HPDE6-E6E7 (cell line): Measurements from ENCODE around the gene DUSP15.
A peak's percentile ranks its signal among the peaks of the same experiment; 100 is the strongest.
"Not testable (repeated sequence)": the region's sequence is repeated elsewhere in the genome, so short reads cannot be mapped to it uniquely, and the experiment has no call there.

Experiments used
- DNase-seq: peaks from one replicate; pipeline ENCODE4 v3.0.0; 2011; ENCODE audit warnings: missing footprints; ENCODE audit errors: extremely low spot score

DUSP15 gene

DNA sequence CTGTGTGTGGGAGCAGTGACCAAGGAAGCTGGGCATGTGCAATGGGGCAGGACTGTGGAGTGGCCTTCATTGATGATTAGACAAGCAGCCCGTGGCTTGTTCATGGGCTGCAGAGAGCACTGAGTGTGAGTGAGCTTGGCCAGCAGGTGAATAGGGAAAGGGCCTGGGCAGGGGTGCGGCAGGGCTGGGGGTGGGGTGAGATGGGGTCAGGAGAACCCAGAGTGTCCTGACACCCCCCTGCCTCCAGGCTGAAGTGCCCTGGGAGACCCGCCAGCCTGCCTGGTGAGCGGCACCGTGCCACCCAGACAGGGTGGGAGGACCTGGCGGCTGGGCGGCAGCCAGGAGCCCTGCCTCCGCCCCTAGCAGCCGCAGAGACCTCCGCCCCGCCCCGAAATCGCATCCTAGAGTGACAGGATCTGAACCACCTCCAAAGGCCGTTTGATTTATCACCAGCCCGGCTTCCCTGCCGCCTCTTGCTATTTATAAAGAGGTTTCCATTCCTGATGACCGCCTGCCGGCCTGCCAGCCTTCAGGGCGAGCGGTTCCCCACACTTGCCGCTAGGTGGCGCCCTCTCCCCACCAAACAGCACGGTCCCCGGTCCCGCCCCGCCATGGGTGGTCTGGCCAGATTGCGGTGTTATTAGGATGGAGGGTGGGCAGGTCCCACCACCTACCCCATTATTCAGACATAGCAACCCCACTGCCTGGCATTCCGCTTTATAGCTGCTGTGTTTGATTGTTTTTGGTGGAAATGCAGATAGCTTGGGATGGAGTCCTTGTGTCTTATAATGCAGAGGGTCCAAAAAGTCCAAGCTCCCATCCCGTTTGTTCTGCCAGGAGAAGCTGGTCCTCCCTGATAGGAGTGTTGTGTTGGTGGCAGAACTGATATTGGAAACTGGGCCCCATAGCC is 47.7 kb downstream of the DUSP15 start:
- peak; percentile 90 for DNase-seq

DNA sequence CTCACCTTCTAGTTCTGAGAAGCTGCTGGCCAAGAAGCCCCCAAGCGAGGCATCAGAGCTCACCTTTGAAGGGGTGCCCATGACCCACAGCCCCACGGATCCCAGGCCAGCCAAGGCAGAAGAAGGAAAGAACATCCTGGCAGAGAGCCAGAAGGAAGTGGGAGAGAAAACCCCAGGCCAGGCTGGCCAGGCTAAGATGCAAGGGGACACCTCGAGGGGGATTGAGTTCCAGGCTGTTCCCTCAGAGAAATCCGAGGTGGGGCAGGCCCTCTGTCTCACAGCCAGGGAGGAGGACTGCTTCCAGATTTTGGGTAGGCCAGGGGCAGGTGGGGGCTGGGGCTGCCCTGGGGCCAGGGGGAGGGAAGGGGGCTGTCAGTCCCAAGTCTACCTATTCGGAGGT is 48.9 kb downstream of the DUSP15 start:
- no peak for DNase-seq

DNA sequence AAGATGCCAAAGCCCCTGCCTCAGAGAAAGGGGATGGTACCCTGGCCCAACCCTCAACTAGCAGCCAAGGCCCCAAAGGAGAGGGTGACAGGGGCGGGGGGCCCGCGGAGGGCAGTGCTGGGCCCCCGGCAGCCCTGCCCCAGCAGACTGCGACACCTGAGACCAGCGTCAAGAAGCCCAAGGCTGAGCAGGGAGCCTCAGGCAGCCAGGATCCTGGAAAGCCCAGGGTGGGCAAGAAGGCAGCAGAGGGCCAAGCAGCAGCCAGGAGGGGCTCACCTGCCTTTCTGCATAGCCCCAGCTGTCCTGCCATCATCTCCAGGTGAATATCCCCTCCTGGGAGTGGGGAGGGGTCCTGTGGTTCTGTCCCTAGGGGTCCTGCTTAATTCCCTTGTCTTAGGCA is 50.1 kb downstream of the DUSP15 start:
- no peak for DNase-seq

GRCh38 chr20:31819083-31819784 is 51.1 kb downstream of the DUSP15 start, which contains the start of gene MYLK2:
TSS of gene MYLK2 (plus strand) at chr20:31819356. CDS start at chr20:31819581, 225 bp downstream.
- DNase-seq = no peak

GRCh38 chr20:31818376-31818908 is 51.9 kb downstream of the DUSP15 start:
- DNase-seq = no peak

DNA sequence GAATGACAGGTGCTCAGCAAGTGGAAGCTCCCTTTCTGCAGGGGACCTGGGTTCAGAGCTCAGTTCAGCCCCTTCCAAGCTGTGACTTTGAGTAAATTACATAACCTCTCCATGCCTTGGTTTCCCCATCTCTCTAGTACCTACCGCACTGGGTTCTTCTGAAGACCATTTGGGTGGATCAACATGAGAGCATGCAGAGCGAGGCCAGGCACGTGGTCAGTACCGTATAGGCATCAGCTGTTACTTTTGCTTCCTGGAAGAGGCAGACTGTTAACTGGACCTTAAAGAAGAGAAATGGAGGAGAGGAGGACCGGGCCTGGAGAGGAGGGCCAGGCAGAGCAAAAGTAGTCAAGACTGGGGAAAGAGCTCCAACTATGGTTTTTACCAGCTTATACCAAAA is 52.9 kb downstream of the DUSP15 start:
- DNase-seq = no peak

GRCh38 chr20:31816221-31816620 is 54.1 kb downstream of the DUSP15 start:
- DNase-seq = no peak

DNA sequence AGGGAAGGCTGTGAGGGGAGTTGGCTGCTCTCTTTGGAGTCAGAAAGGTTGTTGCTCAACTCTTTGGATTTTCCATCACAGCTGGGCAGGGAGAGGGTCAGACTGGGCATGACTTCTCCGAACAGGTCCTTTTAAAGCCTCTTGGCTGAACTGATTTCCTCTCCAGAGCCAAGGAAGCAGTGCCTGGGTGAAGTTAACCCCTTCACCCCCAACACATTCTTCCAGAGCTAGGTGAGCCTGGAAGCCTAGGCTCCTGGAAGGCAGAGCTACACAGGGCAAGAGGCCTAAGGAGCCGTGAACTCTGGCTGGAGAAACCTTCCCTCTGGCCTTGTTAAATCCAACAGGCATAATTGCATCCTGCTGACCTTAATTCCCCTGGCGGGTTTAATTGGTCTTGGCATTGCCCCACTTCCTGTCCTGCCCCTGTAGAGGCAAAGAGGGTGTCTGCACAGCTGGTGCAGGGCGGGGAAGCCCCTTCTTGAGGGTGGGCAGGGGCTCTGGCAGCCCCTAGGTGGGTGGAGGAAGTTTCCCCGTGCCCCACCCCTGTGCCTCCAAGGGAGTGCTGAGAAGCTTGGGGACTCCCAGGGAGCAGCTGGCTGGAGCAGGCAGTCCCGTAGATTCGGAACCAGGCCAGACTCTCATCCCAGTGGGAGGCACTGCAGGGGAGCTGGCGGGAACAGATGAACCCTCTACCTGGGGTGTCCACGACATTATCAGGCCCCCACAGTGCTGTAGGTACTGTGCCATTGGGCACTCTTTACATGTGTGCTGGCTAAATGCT is 54.7 kb downstream of the DUSP15 start:
- no peak for DNase-seq

DNA sequence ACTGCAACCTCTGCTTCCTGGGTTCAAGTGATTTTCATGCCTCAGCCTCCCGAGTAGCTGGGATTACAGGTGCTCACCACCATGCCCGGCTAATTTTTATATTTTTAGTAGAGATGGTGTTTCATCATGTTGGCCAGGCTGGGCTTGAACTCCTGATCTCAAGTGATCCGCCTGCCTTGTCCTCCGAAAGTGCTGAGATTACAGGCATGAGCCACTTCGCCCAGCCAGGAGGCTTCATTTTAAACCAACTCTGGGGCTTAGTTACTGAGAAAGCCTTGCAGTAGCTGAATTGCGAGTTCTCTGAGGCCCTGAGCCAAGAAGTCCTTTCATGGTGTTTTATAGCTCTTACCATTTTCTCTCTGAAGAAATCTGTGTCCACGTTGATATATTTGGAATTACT is 56.2 kb downstream of the DUSP15 start:
- DNase-seq = not testable (repeated sequence)

DNA sequence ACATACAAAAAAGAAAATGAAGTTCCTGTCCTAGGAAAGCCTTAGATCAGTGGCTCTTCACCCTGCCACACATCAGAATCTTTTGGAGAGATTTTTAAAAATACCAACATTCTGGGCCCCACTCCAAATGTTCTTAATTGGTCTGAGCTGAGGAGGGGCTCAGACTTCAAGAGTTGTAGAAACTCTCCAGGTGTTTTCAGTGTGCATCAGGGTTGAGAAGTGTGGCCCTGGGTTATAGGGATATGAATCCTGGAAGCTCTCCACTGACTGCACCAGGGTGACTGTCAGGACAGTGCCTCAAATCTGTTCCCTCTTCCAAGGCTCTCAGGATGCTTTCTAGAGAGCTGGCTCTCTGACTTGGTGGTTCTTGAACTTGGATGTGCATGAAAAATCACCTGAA is 56.7 kb downstream of the DUSP15 start:
- no peak for DNase-seq

- no peak for DNase-seq
Measured at GRCh38 chr20:31811796-31812728, 58.3 kb downstream of the DUSP15 start.

- DNase-seq = no peak
Measured at GRCh38 chr20:31811198-31811597, 59.1 kb downstream of the DUSP15 start.
